Keratinocyte (primary cell): ENCODE results near the gene FAN1.

Experiments used
- EZH2 ChIP-seq: IDR thresholded peaks from one replicate; pipeline ENCODE4 v1.6.1; 2012; ENCODE audit warnings: inconsistent platforms, mild to moderate bottlenecking, low read length, moderate library complexity
- TF ChIP-seq, protein P1 (sequence below), 3 experiments: IDR thresholded peaks in 1 of 3; conservative IDR thresholded peaks in 1 of 3; optimal IDR thresholded peaks in 1 of 3; 2 replicates in 2 of 3; 3 replicates in 1 of 3; pipeline versions ENCODE3 to v1.5.1; 2011; ENCODE audit warnings: low read length in 3 of 3, mild to moderate bottlenecking in 3 of 3, moderate library complexity in 2 of 3, control low read depth in 1 of 3, inconsistent platforms in 1 of 3; ENCODE audit not compliant: insufficient read depth in 2 of 3; ENCODE audit errors: extremely low read depth in 1 of 3

DNA sequence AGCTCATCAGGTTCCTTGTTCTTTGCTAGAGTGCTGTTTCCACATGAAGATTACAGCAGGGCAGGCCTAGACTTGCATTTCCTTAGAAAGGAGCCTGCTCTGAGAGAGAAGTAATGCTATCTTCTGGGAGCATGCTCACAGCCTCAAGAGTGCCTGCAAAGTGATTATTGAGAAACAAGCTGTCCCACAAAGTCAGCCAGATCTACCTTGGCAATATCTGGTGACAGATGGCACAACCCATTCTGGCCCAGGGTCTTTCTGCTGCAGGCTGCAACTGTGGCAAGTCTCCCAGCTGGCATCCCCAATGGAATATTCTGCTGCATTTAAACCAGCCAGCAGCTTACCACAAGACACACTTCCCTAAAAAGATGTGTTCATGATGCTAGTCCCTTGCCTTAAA lies 58.4 kb downstream of the FAN1 start:
- TF ChIP-seq, protein P1, sequence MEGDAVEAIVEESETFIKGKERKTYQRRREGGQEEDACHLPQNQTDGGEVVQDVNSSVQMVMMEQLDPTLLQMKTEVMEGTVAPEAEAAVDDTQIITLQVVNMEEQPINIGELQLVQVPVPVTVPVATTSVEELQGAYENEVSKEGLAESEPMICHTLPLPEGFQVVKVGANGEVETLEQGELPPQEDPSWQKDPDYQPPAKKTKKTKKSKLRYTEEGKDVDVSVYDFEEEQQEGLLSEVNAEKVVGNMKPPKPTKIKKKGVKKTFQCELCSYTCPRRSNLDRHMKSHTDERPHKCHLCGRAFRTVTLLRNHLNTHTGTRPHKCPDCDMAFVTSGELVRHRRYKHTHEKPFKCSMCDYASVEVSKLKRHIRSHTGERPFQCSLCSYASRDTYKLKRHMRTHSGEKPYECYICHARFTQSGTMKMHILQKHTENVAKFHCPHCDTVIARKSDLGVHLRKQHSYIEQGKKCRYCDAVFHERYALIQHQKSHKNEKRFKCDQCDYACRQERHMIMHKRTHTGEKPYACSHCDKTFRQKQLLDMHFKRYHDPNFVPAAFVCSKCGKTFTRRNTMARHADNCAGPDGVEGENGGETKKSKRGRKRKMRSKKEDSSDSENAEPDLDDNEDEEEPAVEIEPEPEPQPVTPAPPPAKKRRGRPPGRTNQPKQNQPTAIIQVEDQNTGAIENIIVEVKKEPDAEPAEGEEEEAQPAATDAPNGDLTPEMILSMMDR (optimal IDR thresholded peaks at IDR 0.05 in 1 of 3, IDR thresholded peaks at IDR 0.05 in 1 of 3, conservative IDR thresholded peaks at IDR 0.05 in 1 of 3; ENCODE audit: extremely low read depth in 1 of 3, insufficient read depth in 2 of 3, low read length in 3 of 3) = no peak
- no peak for TF ChIP-seq EZH2
